ENCODE results near the gene TMEM213.

Gene TMEM213

GRCh38 chr7:138878051-138878450 is 80.3 kb downstream of the TMEM213 start:
- DNase-seq, result no peak

- no peak for DNase-seq
Measured at GRCh38 chr7:138878856-138879255, 81.1 kb downstream of the TMEM213 start.

- DNase-seq, result no peak
Measured at GRCh38 chr7:138879356-138879755, 81.6 kb downstream of the TMEM213 start.

GRCh38 chr7:138880881-138881578 is 83.2 kb downstream of the TMEM213 start:
- no peak for DNase-seq

- DNase-seq, result no peak
Measured at GRCh38 chr7:138881579-138882188, 83.9 kb downstream of the TMEM213 start.

GRCh38 chr7:138882249-138882648 is 84.5 kb downstream of the TMEM213 start:
- no peak for DNase-seq

- DNase-seq, result no peak
Measured at GRCh38 chr7:138885383-138886147, 87.8 kb downstream of the TMEM213 start.

GRCh38 chr7:138886501-138886917 is 88.7 kb downstream of the TMEM213 start:
- DNase-seq, result peak; percentile 71

- no peak for DNase-seq
Measured at GRCh38 chr7:138887085-138887710, 89.4 kb downstream of the TMEM213 start.
